HG02970 (cell line): Measurements from ENCODE around the gene KLHL30.

ENCODE experiments used
- ATAC-seq: cut with Tn5 transposase; IDR thresholded peaks from one replicate; pipeline ENCODE4 v1.9.1; 2021; ENCODE audit warnings: mild to moderate bottlenecking, moderate library complexity, moderate number of reproducible peaks; ENCODE audit not compliant: unreplicated experiment, low FRiP score

KLHL30 gene

GRCh38 chr2:238130111-238130695 is 8.3 kb upstream of the KLHL30 start:
- no peak for ATAC-seq

DNA sequence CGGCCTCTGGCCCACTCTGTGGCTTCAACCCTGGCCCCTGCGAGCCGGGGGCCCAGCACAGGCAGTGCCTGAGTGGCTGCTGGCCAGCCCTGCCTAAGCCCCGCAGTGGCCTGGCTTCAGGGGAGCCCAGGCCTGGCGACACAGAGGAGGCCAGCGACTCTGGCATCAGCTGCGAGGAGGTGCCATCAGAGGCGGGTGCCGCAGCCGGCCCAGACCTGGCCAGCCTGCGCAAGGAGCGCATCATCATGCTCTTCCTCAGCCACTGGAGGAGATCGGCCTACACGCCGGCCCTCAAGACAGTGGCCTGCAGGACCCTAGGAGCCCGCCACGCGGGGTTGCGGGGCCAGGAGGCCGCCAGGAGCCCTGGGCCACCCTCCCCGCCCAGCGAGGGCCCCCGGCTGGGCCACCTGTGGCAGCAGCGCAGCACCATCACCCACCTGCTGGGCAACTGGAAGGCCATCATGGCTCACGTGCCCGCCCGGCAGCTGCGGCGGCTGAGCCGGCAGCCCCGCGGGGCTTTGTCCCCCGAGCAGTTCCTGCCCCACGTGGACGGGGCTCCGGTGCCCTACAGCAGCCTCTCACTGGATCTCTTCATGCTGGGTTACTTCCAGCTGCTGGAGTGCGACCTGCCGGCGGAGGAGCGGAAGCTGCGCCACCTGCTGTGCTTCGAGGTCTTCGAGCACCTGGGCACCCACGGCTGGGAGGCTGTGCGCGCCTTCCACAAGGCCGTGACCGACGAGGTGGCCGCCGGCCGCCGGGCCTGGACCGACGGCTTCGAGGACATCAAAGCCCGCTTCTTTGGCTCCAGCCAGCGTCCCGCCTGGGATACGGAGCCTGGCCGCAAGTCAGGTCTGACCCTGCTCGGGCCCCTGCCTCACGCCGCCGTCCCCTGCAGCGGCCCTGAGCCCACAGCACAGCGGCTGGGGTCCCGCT is 7.5 kb upstream of the KLHL30 start:
- ATAC-seq: no peak

- no peak for ATAC-seq
Observed at GRCh38 chr2:238131761-238132462, 6.6 kb upstream of the KLHL30 start.

DNA sequence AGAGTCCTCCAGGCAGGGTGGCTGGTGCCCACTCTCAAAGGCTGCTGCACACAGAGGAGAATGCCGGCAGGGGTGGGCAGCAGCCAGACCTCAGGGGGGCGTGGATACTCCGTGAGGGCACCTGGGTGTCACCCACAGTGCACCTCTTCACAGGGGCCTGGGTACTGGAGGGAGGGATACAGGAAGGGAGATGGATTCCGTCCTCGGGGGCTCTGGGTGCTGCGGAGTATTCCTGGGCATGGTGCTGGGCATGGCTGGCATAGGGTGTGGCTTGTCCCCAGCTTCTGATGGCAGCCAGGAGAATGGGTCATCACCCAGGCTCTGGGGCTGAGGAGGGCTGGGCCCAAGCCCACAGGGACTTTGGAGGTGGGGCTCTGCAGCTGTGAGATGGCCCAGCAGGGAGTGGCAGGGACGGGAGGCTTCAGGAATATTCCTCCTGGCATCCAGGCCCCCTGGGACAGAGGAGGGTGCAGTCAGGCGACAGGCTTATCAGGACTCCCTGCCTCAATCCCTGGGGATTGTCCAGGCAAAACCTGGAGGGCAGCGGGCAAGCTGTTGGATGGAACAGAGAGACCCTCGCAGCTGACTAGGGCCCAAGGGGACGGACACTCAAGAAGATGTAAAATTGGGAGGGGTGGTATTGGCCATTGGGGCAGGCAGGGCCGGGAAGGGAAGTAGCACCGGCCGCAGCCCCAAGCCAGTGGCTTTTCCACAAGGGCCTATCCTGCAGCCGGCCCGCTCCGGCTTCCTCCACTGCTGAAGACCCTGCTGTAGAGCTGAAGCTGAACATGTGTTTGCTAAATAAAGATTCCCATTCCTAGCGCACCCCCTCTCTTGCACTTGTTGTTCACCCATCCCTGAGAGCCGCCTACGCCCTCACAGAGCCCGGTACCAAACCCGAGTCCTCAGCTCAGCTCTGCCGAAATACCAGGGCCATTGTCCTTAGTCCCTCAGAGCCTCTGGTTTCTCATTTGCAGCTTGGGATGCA is 5.7 kb upstream of the KLHL30 start:
- no peak for ATAC-seq

DNA sequence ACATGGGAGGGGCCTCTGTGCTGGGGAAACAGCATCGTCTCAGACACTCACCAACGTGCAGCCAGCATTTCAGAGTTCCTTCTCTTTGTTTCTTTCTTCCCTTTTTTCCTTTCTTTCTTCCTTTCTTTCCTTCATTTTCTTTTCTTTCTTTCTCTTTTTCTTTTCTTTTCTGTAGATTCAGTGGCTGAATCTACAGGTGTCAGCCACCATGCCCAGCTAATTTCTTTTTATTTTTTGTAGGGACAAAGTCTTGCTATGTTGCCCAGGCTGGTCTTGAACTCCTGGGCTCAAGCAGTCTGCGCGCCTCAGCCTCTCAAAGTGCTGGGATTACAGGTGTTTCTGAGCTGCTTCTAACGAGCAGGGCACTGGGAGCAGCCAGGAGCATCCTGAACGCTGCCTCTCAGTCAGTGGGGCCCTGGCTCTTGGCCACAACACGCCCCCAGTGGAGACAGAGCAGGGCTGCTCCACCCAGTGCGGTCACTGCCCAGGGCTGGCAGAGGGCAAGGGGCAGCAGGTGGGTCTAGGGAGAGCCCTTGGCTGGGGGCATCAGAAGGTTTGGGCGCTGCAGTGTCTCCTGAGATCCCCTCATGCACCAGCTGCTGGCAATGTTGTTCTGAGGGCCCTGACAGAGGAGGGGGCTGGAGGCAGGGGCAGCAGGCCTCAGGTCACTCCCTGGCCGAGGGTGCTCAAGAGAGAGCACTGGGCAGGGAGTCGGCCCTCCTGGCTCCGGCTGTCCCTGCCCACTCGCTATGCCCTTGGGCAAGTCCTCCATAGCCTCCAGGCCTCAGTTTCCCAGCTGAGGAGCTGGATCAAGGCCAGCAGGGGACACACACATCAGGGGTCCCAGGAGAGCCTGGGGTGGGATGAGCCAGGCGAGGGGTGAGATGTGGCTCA is 4.7 kb upstream of the KLHL30 start:
- no peak for ATAC-seq

- ATAC-seq: no peak
Observed at GRCh38 chr2:238134393-238134785, 4.1 kb upstream of the KLHL30 start.

DNA sequence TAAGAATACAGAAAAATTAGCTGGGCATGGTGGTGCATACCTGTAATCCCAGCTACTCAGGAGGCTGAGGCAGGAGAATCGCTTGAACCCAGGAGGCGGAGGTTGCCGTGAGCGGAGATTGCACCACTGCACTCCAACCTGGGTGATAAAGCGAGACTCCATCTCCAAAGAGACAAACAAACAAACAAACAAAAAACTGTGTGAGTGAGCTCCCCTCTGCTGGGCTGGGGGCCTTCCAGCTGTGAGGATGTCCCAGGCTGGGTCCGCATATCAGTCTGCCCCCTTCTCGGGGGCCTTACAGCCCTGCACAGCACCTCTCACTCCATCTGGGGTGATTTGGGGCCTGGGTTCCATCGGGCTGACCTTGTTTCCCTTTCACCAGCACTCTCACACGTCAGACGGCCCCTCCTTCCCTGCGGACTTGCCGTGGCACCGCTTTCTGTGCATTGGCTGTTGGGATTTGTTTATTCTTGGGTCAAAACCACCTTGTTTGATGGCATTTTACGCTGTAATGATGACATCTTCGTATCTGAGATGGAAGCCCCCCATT is 2.8 kb upstream of the KLHL30 start:
- ATAC-seq: no peak

GRCh38 chr2:238136820-238137537 is 1.5 kb upstream of the KLHL30 start:
- no peak for ATAC-seq

- ATAC-seq: no peak
Observed at GRCh38 chr2:238137885-238138284, 583 bp upstream of the KLHL30 start.

GRCh38 chr2:238139196-238140039 is 950 bp downstream of the KLHL30 start:
- ATAC-seq: no peak

GRCh38 chr2:238140040-238140439 is 1.6 kb downstream of the KLHL30 start:
- ATAC-seq: no peak

GRCh38 chr2:238140721-238141540 is 2.5 kb downstream of the KLHL30 start:
- ATAC-seq: no peak

DNA sequence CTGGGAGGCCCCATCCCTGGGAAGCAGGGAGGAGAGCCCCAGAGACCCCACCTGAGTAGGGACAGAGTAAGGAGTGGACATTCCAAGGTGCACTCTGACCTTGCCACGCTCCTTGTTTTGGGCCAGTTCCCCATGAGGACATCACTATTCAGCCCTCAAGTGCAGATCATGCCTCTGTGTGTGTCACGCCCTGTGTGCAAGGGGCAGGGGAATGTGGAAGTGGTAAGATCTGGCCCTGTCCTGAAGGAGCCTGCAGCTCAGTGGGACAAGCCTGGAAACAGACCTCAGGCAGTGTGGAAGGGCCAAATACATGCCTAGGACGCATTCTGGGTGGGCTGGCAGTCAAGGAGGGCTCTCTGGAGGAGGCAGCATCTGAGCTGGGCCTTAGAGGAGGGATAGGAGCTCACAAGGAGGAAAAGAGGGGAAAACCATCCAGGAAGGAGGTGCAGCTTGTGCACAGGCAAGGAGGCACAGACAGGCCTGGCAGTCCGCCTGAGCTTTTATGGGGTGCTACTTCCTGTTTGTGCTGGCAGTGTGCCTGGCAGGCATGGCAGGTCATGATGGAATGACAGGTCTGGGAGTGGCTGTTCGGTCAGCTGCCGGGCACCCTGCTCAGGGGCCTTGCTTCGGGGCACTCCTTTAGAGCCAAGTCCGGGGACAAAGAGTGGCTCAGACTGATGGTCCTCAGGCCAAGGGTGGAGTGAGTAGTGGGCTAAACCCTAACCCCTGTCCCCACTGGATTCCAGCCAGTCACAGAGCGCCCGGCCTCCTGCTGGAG is 3.3 kb downstream of the KLHL30 start:
- ATAC-seq: no peak

DNA sequence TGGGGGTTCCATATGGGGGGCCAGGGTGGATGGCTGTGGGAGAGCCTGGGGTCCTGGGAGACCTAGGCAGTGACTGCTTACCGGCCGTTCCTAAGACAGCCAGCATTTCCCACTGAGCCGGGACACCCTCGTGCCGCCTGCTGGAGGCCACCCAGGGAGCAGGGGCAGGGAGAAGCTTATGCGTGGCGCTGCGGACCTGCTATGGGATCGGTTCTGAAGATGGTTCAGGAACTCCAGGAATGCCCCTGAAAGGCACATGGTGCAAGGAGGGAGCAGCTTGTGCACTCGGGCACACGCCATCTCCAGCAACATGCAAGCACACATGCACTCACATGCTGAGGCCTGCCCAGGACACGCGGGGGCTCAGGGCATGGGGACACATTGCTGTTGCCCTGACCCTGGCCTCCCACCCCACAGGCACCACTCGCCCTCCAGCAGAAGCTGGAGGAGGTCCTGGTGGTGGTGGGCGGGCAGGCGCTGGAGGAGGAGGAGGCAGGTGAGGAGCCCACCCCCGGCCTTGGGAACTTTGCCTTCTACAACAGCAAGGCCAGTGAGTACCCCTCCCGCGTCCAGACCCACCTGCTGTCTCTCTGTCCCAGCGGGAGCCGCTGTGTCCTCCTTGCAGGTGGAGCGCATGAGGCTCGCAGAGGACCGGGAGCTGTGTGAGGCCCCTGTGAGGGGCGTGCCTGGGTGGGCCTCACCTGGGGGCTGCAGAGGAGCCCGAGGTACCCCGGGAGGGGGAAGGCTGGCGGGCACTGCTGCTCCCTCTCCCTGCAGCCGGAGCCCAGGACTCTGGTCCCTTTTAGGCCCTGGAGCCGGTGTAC is 4.1 kb downstream of the KLHL30 start:
- no peak for ATAC-seq
